Fibroblast of mammary gland (primary cell): Measurements from ENCODE around the gene VWA8.

Experiments used
- DNase-seq: peaks from one replicate; pipeline ENCODE4 v3.0.0-alpha.2; 2010; ENCODE audit warnings: low read depth
- H3K4me3 ChIP-seq: 2 replicates; pipeline ENCODE4 v1.5.1; 2011; ENCODE audit warnings: low read depth, mild to moderate bottlenecking, low read length, moderate library complexity; ENCODE audit not compliant: control insufficient read depth
- CTCF ChIP-seq: conservative IDR thresholded peaks from 2 replicates; pipeline ENCODE4 v1.5.1; 2011; ENCODE audit warnings: low read depth, low read length, inconsistent platforms; ENCODE audit not compliant: control insufficient read depth, insufficient read depth

The VWA8 gene

GRCh38 chr13:41568972-41569351 is 391.9 kb downstream of the VWA8 start:
- peak; percentile 67 for DNase-seq
- no peak overlapping the region for H3K4me3 ChIP-seq
- TF ChIP-seq CTCF, result no peak

GRCh38 chr13:41568143-41568971 is 392.6 kb downstream of the VWA8 start:
- no peak for DNase-seq
- no peak for TF ChIP-seq CTCF
- H3K4me3 ChIP-seq, result no peak overlapping the region

- TF ChIP-seq CTCF, result no peak
- H3K4me3 ChIP-seq, result no peak overlapping the region
- DNase-seq, result no peak
These were observed 393.5 kb downstream of the VWA8 start for GRCh38 chr13:41567363-41567762.

- no peak for TF ChIP-seq CTCF
- no peak for DNase-seq
- no peak overlapping the region for H3K4me3 ChIP-seq
These were observed 395.1 kb downstream of the VWA8 start for GRCh38 chr13:41565846-41566245.

- H3K4me3 ChIP-seq, result no peak overlapping the region
- DNase-seq, result peak; percentile 91
- TF ChIP-seq CTCF, result no peak
These were observed 395.7 kb downstream of the VWA8 start for GRCh38 chr13:41565216-41565615.

- no peak for TF ChIP-seq CTCF
- no peak for DNase-seq
- H3K4me3 ChIP-seq, result no peak overlapping the region
These were observed 396.9 kb downstream of the VWA8 start for GRCh38 chr13:41563984-41564365.
